ENCODE results near the gene PLCB2. TPM values are rescaled to one million over a fixed set of nuclear protein-coding genes. Genes with fewer than 3 reads are reported as not detected.

PLCB2 gene
- total RNA-seq, 1 experiment from 2014 or later, result 7.4 TPM

DNA sequence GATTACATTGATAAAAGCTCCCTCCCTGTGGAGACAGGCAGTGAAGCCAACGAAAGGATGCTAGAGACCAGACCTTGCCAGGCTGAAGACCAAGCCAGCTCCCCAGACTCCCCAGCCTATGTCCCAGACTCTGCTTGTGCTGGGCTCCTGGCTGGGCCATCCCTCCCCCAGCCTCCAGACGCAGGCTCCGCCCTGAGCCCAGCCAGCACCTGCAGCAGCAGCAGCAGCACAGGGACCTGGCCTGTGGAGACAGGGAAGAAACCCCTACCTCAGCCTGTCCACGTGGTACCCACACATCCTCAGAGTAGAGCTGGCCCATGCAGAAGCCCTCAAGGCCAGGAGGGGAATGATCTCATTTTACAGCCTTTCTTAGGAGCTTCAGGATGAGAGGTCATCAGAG lies 38.1 kb downstream of the PLCB2 start:
- peaks cover 15 to 41% of the 10 kb centered on the region in 2 experiments for H3K4me1 Mint-ChIP-seq
- Histone ChIP-seq H3K14ac (ENCODE audit: insufficient read depth, low read length) (no peak overlapping the region; the same call in 1 of the 2 replicates), H2BK15ac (ENCODE audit: low read depth, low read length) (no peak overlapping the region), H3K23me2 (ENCODE audit: insufficient read length, low read depth, low read length, poor library complexity, severe bottlenecking) (no peaks in the 10 kb centered on the region), H4K20me1 (ENCODE audit: control insufficient read depth, insufficient read depth, insufficient read length) (no peaks in the 10 kb centered on the region), H3K4ac (ENCODE audit: low read depth, low read length) (no peak overlapping the region), H2AFZ (ENCODE audit: low read length) (no peak overlapping the region), H2BK120ac (ENCODE audit: low read depth, low read length, poor library complexity, severe bottlenecking) (no peak overlapping the region), H3K27ac (ENCODE audit: insufficient read length, low read depth, low read length) (no peak overlapping the region), H4K5ac (ENCODE audit: insufficient read length, low read depth, low read length) (no peak overlapping the region), H3K56ac (ENCODE audit: insufficient read length, low read depth, low read length) (no peak overlapping the region), H3K9ac (ENCODE audit: extremely low read depth, insufficient read length, low read length) (no peak overlapping the region), H2BK5ac (ENCODE audit: insufficient read length, low read length) (no peak overlapping the region), H2BK20ac (ENCODE audit: low read depth, low read length, poor library complexity, severe bottlenecking) (no peak overlapping the region), H2AK5ac (ENCODE audit: insufficient read length, low read length) (no peak overlapping the region), H3K23ac (ENCODE audit: insufficient read length, low read depth, low read length) (no peak overlapping the region), H3K18ac (ENCODE audit: insufficient read length, low read depth, low read length) (no peak overlapping the region), H3K4me1 (ENCODE audit: insufficient read depth, low read length) (no peaks in the 10 kb centered on the region), H4K8ac (replicated peaks; ENCODE audit: insufficient read length, low read depth, low read length) (no peak overlapping the region), H3K79me1 (ENCODE audit: insufficient read depth, low read depth, low read length, poor library complexity, severe bottlenecking) (no peaks in the 10 kb centered on the region), H3K4me2 (ENCODE audit: insufficient read depth, insufficient read length, low read length) (no peak overlapping the region), H2BK12ac (ENCODE audit: insufficient read length, low read depth, low read length) (no peak overlapping the region), H3T11ph (ENCODE audit: low read length) (no peak overlapping the region), H3K79me2 (ENCODE audit: insufficient read depth, low read length) (no peaks in the 10 kb centered on the region), H4K91ac (ENCODE audit: insufficient read length, low read depth, low read length) (no peak overlapping the region), H3K27me3 (ENCODE audit: insufficient read depth, low read length) (no peaks in the 10 kb centered on the region), H3K9me3 (ENCODE audit: control insufficient read depth, low read depth, low read length) (no peaks in the 10 kb centered on the region)
- no peaks in the 10 kb centered on the region; the same call in 1 of the 2 replicates for H3K27me3 Mint-ChIP-seq (ENCODE audit: low read depth)
- no peaks in the 10 kb centered on the region; a peak in 1 of 5 replicates for H3K9me3 Mint-ChIP-seq
- no peak overlapping the region for H3K4me3 Mint-ChIP-seq
- no CpG with 5 or more reads among the region's 4 CpGs for WGBS (ENCODE audit: extremely low coverage, insufficient read length, low lambda C conversion rate)
- no peak for TF ChIP-seq CTCF (conservative IDR thresholded peaks at IDR 0.05)
- peaks cover 0 to 11% (median 0%) of the 10 kb centered on the region in 3 experiments; a peak in 3 of 7 replicates for H3K36me3 Mint-ChIP-seq (ENCODE audit: insufficient read depth in 1 of 3, low read depth in 3 of 3)
- DNase-seq, result no peak
- peak overlapping the region in 1 of 3 experiments; percentile 27; a peak in 1 of 7 replicates for H3K27ac Mint-ChIP-seq

All from H9 (cell line).